GM12891 (cell line): ENCODE data around the gene ZNF236.

Experiments
- PAX5 ChIP-seq: IDR thresholded peaks from 2 replicates; pipeline ENCODE4 v1.6.1; 2011; ENCODE audit warnings: low read length, moderate library complexity, mild to moderate bottlenecking; ENCODE audit not compliant: insufficient read depth, severe bottlenecking
- POLR2A ChIP-seq: IDR thresholded peaks from 2 replicates; pipeline ENCODE4 v1.6.1; 2011; ENCODE audit warnings: low read depth, low read length, control low read depth
- POLR2AphosphoS5 ChIP-seq: IDR thresholded peaks from 2 replicates; pipeline ENCODE4 v1.6.1; 2011; ENCODE audit warnings: low read depth, low read length, control low read depth
- SPI1 ChIP-seq: IDR thresholded peaks from 2 replicates; pipeline ENCODE4 v1.6.1; 2011; ENCODE audit warnings: low read depth, low read length, control low read depth
- TAF1 ChIP-seq: IDR thresholded peaks from 2 replicates; pipeline ENCODE4 v1.6.1; 2011; ENCODE audit warnings: low read depth, low read length, control low read depth

GRCh38 chr18:76978616-76979015, 156.3 kb downstream of the ZNF236 start:
- TF ChIP-seq TAF1, result no peak
- no peak for TF ChIP-seq POLR2AphosphoS5
- TF ChIP-seq POLR2A, result no peak
- TF ChIP-seq SPI1, result no peak
- TF ChIP-seq PAX5, result no peak
